ENCODE measurements around the gene MAP3K5.
"Not testable (repeated sequence)": the region's sequence is repeated elsewhere in the genome, so short reads cannot be mapped to it uniquely, and the experiment has no call there.

Gene MAP3K5

GRCh38 chr6:136604928-136605510 lies 187.3 kb downstream of the MAP3K5 start:
- no peak for DNase-seq

GRCh38 chr6:136604328-136604825 lies 187.9 kb downstream of the MAP3K5 start:
- no peak for DNase-seq

- no peak for DNase-seq
Observed at GRCh38 chr6:136600818-136601217, 191.5 kb downstream of the MAP3K5 start.

- DNase-seq: no peak
Observed at GRCh38 chr6:136599329-136600011, 192.8 kb downstream of the MAP3K5 start.

- DNase-seq: no peak
Observed at GRCh38 chr6:136598048-136598447, 194.2 kb downstream of the MAP3K5 start.

- DNase-seq: no peak
Observed at GRCh38 chr6:136594671-136595070, 197.6 kb downstream of the MAP3K5 start.

- peak; percentile 98 for DNase-seq
Observed at GRCh38 chr6:136593748-136594490, 198.4 kb downstream of the MAP3K5 start.

- DNase-seq: peak; percentile 84 to 94
Observed at GRCh38 chr6:136592930-136593673, 199.2 kb downstream of the MAP3K5 start.

GRCh38 chr6:136591617-136592016 lies 200.7 kb downstream of the MAP3K5 start:
- DNase-seq: no peak

GRCh38 chr6:136590846-136591245 lies 201.4 kb downstream of the MAP3K5 start:
- DNase-seq: not testable (repeated sequence)

GRCh38 chr6:136587527-136587926 lies 204.8 kb downstream of the MAP3K5 start:
- DNase-seq: peak; percentile 19

GRCh38 chr6:136586295-136586694 lies 206.0 kb downstream of the MAP3K5 start:
- no peak for DNase-seq

GRCh38 chr6:136585523-136585922 lies 206.8 kb downstream of the MAP3K5 start:
- not testable (repeated sequence) for DNase-seq

- not testable (repeated sequence) for DNase-seq
Observed at GRCh38 chr6:136584290-136584689, 208.0 kb downstream of the MAP3K5 start.

GRCh38 chr6:136582711-136583471 lies 209.4 kb downstream of the MAP3K5 start:
- DNase-seq: peak; percentile 36 to 86

GRCh38 chr6:136579800-136580199 lies 212.5 kb downstream of the MAP3K5 start:
- no peak for DNase-seq

- no peak for DNase-seq
Observed at GRCh38 chr6:136576821-136577220, 215.5 kb downstream of the MAP3K5 start.

GRCh38 chr6:136571496-136571895 lies 220.8 kb downstream of the MAP3K5 start:
- no peak for DNase-seq

GRCh38 chr6:136571065-136571464 lies 221.2 kb downstream of the MAP3K5 start:
- no peak for DNase-seq

- DNase-seq: no peak
Observed at GRCh38 chr6:136568129-136568528, 224.1 kb downstream of the MAP3K5 start.

- DNase-seq: no peak
Observed at GRCh38 chr6:136567688-136568087, 224.6 kb downstream of the MAP3K5 start.

- no peak for DNase-seq
Observed at GRCh38 chr6:136566851-136567250, 225.4 kb downstream of the MAP3K5 start.

Measured in inflammatory macrophage (primary cell).